GM08714 (cell line): ENCODE measurements around the gene SNPH.

Experiments used
- H3K4me3 ChIP-seq: fragments of 200-500 bp; sonication (Bioruptor generic); 2 replicates; pipeline ENCODE4 v1.5.1; 2014; ENCODE audit warnings: mild to moderate bottlenecking, low read length, inconsistent platforms
- ZNF274 ChIP-seq: IDR thresholded peaks from 2 replicates; pipeline ENCODE4 v1.6.1; 2012; ENCODE audit warnings: mild to moderate bottlenecking, low read depth, low read length

SNPH gene

GRCh38 chr20:1272368-1273100 is 6.4 kb downstream of the SNPH start:
- no peak for TF ChIP-seq ZNF274
- no peak overlapping the region for H3K4me3 ChIP-seq

DNA sequence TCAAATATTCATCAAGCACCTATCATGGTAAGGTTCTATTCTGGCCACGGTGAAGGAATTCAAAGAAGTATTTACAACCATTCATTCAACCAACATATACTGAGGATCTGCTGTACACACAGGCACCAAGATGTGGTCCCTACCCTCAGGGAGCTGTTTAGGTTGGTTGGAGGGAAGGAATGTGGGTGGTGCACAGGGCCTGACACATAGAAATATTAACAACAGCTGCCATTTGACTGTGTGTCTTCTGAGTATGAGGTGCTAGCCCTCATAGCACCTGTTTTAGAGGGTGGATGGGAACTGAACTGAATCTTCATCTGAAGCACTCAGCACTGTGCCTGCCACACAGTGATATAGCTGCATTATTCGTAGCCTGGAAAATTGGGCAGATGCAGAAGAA is 7.3 kb downstream of the SNPH start:
- TF ChIP-seq ZNF274 = no peak

GRCh38 chr20:1274485-1275311 is 8.6 kb downstream of the SNPH start:
- no peak for TF ChIP-seq ZNF274
- H3K4me3 ChIP-seq = no peak overlapping the region

More for the DNA sequence above, 7.3 kb downstream of the SNPH start:
- H3K4me3 ChIP-seq = no peak overlapping the region

GRCh38 chr20:1275919-1276318 is 9.8 kb downstream of the SNPH start:
- no peak overlapping the region for H3K4me3 ChIP-seq
- TF ChIP-seq ZNF274 = no peak

- TF ChIP-seq ZNF274 = no peak
- no peak overlapping the region for H3K4me3 ChIP-seq
Measured at GRCh38 chr20:1277529-1278322, 11.6 kb downstream of the SNPH start.

DNA sequence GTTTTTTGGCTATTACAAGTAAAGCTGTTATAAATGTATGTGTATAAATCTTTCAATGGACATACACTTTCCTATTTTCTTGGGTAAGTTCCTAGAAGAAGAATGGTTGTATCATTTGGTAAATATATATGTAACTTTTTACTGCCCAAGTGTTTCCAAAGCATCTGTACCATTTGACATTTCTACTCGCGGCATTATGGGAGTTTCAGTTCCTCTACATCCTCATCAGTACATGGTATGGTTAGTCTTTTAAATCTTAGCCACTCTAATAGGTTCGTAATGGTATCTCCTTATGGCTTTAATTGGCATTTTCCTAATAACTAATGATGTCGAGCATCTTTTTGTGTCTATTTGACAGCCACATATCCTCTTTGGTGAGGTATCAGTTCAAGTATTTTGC is 12.9 kb downstream of the SNPH start:
- no peak overlapping the region for H3K4me3 ChIP-seq
- TF ChIP-seq ZNF274 = no peak

GRCh38 chr20:1280195-1281102 is 14.4 kb downstream of the SNPH start:
- no peak for TF ChIP-seq ZNF274

GRCh38 chr20:1281279-1282057 is 15.4 kb downstream of the SNPH start:
- no peak overlapping the region for H3K4me3 ChIP-seq
- TF ChIP-seq ZNF274 = no peak

More at GRCh38 chr20:1280195-1281102, 14.4 kb downstream of the SNPH start:
- H3K4me3 ChIP-seq = no peak overlapping the region

DNA sequence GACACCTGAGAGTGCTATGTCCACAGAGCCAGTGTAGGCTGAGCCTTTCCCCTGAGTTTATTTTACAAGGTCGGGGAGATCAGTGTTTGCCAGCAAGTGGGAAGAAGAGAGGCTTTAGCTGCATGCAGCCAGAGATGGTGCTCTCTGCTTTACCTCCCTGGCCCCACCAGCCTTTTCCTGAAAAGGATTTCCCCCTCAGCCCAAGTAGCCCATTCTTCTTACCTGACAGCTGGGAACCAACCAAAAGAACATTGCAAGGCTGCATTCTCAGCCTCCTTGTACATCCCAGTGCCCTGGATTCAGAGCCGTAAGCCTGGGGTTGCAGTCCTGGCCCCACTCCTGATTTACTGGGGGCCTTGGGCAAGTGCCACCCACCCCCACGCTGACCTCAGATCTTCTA is 16.9 kb downstream of the SNPH start:
- no peak for TF ChIP-seq ZNF274
- no peak overlapping the region for H3K4me3 ChIP-seq

- no peak overlapping the region for H3K4me3 ChIP-seq
Measured at GRCh38 chr20:1283522-1284510, 17.7 kb downstream of the SNPH start.

DNA sequence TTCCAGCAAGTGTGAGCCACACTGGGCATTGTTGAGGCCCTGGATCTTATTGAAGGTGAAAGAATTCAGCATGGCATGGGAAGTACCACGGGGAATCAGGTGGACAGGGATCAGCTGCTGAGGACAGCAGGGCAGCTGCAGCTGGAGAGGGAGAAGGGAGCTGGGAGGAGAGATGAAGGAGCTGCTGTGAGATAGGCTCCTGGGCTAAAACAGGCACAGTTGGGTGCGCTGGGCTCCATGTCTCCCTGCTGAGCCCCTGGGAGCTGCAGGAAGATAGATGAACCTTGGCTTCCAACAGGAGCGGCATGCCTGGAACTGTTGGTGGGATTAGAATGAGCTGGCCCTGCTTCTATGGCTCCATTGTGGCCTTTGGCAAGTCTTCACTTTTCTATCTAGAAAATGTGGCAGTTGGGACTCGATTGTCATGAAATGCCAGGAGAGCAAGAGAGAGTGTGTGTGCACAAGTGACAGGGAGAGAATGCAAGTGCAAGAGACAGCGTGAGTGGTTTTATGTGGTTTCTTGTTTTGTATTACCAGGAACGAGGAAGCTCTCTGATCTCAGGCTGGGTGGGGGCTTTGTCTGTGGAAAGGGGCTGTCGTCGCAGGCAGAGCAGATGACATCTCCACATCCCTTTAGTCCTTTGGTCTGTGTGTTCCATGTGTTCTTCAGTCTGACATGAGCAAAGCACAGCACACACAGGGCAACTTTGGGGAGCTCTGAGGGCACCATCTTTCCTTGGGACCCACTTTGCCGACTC is 20.4 kb downstream of the SNPH start:
- no peak for TF ChIP-seq ZNF274
- no peak overlapping the region for H3K4me3 ChIP-seq

More at GRCh38 chr20:1283522-1284510, 17.7 kb downstream of the SNPH start:
- TF ChIP-seq ZNF274 = no peak
